Suppressor macrophage (primary cell): ENCODE measurements around the gene MIER2.
"Not testable (repeated sequence)": the region's sequence is repeated elsewhere in the genome, so short reads cannot be mapped to it uniquely, and the experiment has no call there.

Experiments used
- DNase-seq, 4 experiments: peaks; one replicate each; pipeline ENCODE4 v3.0.0-alpha.2; 2020 to 2022

MIER2 gene

GRCh38 chr19:355536-355935 is 10.9 kb upstream of the MIER2 start:
- not testable (repeated sequence) for DNase-seq

- DNase-seq: no peak
Observed at GRCh38 chr19:355134-355533, 10.5 kb upstream of the MIER2 start.

- DNase-seq: no peak
Observed at GRCh38 chr19:351976-352625, 7.5 kb upstream of the MIER2 start.

- no peak for DNase-seq
Observed at GRCh38 chr19:347946-348861, 3.6 kb upstream of the MIER2 start.

GRCh38 chr19:345320-345879 is 804 bp upstream of the MIER2 start:
- DNase-seq: no peak

- peak; percentile 28 to 54 (median 40) for DNase-seq
Observed at GRCh38 chr19:343941-344624, 513 bp downstream of the MIER2 start.

GRCh38 chr19:343451-343931 is 1.1 kb downstream of the MIER2 start:
- no peak for DNase-seq

GRCh38 chr19:342801-343421 is 1.7 kb downstream of the MIER2 start:
- peak; percentile 93 to 98 (median 94) for DNase-seq

- no peak for DNase-seq
Observed at GRCh38 chr19:342128-342455, 2.5 kb downstream of the MIER2 start.

GRCh38 chr19:341386-342127 is 3.0 kb downstream of the MIER2 start:
- no peak for DNase-seq

GRCh38 chr19:340620-341385 is 3.8 kb downstream of the MIER2 start:
- no peak for DNase-seq

GRCh38 chr19:339262-339887 is 5.2 kb downstream of the MIER2 start:
- peak in 2 of 4 experiments; percentile 14 to 28 for DNase-seq

- DNase-seq: peak; percentile 13 to 62 (median 52)
Observed at GRCh38 chr19:338421-338820, 6.2 kb downstream of the MIER2 start.

- no peak for DNase-seq
Observed at GRCh38 chr19:336067-336614, 8.5 kb downstream of the MIER2 start.

GRCh38 chr19:335486-336066 is 9.0 kb downstream of the MIER2 start:
- DNase-seq: no peak

- no peak for DNase-seq
Observed at GRCh38 chr19:335072-335471, 9.5 kb downstream of the MIER2 start.

- no peak for DNase-seq
Observed at GRCh38 chr19:334296-335071, 10.1 kb downstream of the MIER2 start.

GRCh38 chr19:330503-330902 is 14.1 kb downstream of the MIER2 start:
- no peak for DNase-seq

GRCh38 chr19:329876-330275 is 14.7 kb downstream of the MIER2 start:
- no peak for DNase-seq
